ENCODE data around the gene LAMA2. TPM values are rescaled to one million over a fixed set of nuclear protein-coding genes. Genes with fewer than 3 reads are reported as not detected.

LAMA2 gene
- total RNA-seq = 100 to 1,000 TPM; 115 to 153 (median 134) TPM

GRCh38 chr6:128882991-128883611 is at the start of gene LAMA2:
LAMA2 (plus strand) TSS chr6:128883138; CDS start chr6:128883246, 108 bp downstream.
- no peaks in the 10 kb centered on the region for H3K36me3 ChIP-seq
- intact Hi-C loops (cut with DNase I) = no loop called here
- peaks cover 3 to 13% (median 8%) of the 10 kb centered on the region in 4 donors for H3K4me1 ChIP-seq
- TF ChIP-seq POLR2AphosphoS5 (IDR thresholded peaks at IDR 0.05) = peak; percentile 80 to 84
- TF ChIP-seq POLR2A (IDR thresholded peaks at IDR 0.05; ENCODE audit: low read depth) = peak; percentile 30
- TF ChIP-seq EP300 (IDR thresholded peaks at IDR 0.05) = no peak
- TF ChIP-seq CTCF (IDR thresholded peaks at IDR 0.05) = peak; percentile 13 to 39 (median 17)
- DNase-seq (ENCODE audit: extremely low spot score) = peak; percentile 95
- no peaks in the 10 kb centered on the region for H3K9me3 ChIP-seq
- H3K27me3 ChIP-seq = no peaks in the 10 kb centered on the region
- H3K27ac ChIP-seq (replicated peaks in 1 of 4) = peak within 1 kb of the TSS; percentile 45 to 77 (median 72)
- H3K4me3 ChIP-seq = peak within 1 kb of the TSS; percentile 58 to 67 (median 64)
- WGBS = 5% methylated on average over 18 of the region's 36 CpGs

GRCh38 chr6:128836761-128837160 is 46.2 kb upstream of the LAMA2 start:
- no peaks in the 10 kb centered on the region for H3K4me1 ChIP-seq
- H3K4me3 ChIP-seq = no peak overlapping the region
- H3K27me3 ChIP-seq = no peaks in the 10 kb centered on the region
- 36% methylated on average over 1 of the region's 1 CpG for WGBS
- intact Hi-C loops (cut with DNase I) = no loop called here
- no peaks in the 10 kb centered on the region for H3K9me3 ChIP-seq
- no peaks in the 10 kb centered on the region for H3K36me3 ChIP-seq
- no peak for TF ChIP-seq POLR2AphosphoS5 (IDR thresholded peaks at IDR 0.05)
- TF ChIP-seq POLR2A (IDR thresholded peaks at IDR 0.05; ENCODE audit: low read depth) = no peak
- no peak for TF ChIP-seq EP300 (IDR thresholded peaks at IDR 0.05)
- no peak for TF ChIP-seq CTCF (IDR thresholded peaks at IDR 0.05)
- H3K27ac ChIP-seq (replicated peaks in 1 of 4) = no peak overlapping the region
- no peak for DNase-seq (ENCODE audit: extremely low spot score)

GRCh38 chr6:128841518-128841917 is 41.4 kb upstream of the LAMA2 start:
- no peak overlapping the region for H3K27ac ChIP-seq (replicated peaks in 1 of 4)
- H3K4me1 ChIP-seq = no peaks in the 10 kb centered on the region
- no peak overlapping the region for H3K4me3 ChIP-seq
- 84% methylated on average over 4 of the region's 4 CpGs for WGBS
- H3K27me3 ChIP-seq = no peaks in the 10 kb centered on the region
- intact Hi-C loops (cut with DNase I) = no loop called here
- TF ChIP-seq EP300 (IDR thresholded peaks at IDR 0.05) = no peak
- TF ChIP-seq CTCF (IDR thresholded peaks at IDR 0.05) = no peak
- TF ChIP-seq POLR2AphosphoS5 (IDR thresholded peaks at IDR 0.05) = no peak
- no peak for TF ChIP-seq POLR2A (IDR thresholded peaks at IDR 0.05; ENCODE audit: low read depth)
- H3K9me3 ChIP-seq = no peaks in the 10 kb centered on the region
- no peaks in the 10 kb centered on the region for H3K36me3 ChIP-seq
- DNase-seq (ENCODE audit: extremely low spot score) = no peak

GRCh38 chr6:128844598-128844997 is 38.3 kb upstream of the LAMA2 start:
- Histone ChIP-seq H3K4me1 (no peaks in the 10 kb centered on the region), H3K4me3 (no peak overlapping the region), H3K27me3 (no peaks in the 10 kb centered on the region), H3K36me3 (no peaks in the 10 kb centered on the region), H3K27ac (replicated peaks in 1 of 4) (no peak overlapping the region), H3K9me3 (no peaks in the 10 kb centered on the region)
- 74% methylated on average over 2 of the region's 2 CpGs for WGBS
- DNase-seq (ENCODE audit: extremely low spot score) = no peak
- intact Hi-C loops (cut with DNase I) = no loop called here
- no peak for TF ChIP-seq POLR2A (IDR thresholded peaks at IDR 0.05; ENCODE audit: low read depth)
- TF ChIP-seq EP300 (IDR thresholded peaks at IDR 0.05) = no peak
- no peak for TF ChIP-seq POLR2AphosphoS5 (IDR thresholded peaks at IDR 0.05)
- no peak for TF ChIP-seq CTCF (IDR thresholded peaks at IDR 0.05)
